22Rv1 (cell line): ENCODE data around the gene ZRSR2.
"Not testable (repeated sequence)": the region's sequence is repeated elsewhere in the genome, so short reads cannot be mapped to it uniquely, and the experiment has no call there.

ENCODE experiments used
- H3K27ac ChIP-seq: fragments of 450-650 bp; 2 replicates; pipeline ENCODE4 v1.5.1; 2017
- CTCF ChIP-seq: fragments of 450-650 bp; IDR thresholded peaks from 2 replicates; pipeline ENCODE4 v1.5.1; 2017; ENCODE audit warnings: mild to moderate bottlenecking
- ZFX ChIP-seq: fragments of 450-650 bp; IDR thresholded peaks from 2 replicates; pipeline ENCODE4 v1.6.1; 2017; ENCODE audit warnings: antibody characterized with exemption, borderline replicate concordance

The ZRSR2 gene

DNA sequence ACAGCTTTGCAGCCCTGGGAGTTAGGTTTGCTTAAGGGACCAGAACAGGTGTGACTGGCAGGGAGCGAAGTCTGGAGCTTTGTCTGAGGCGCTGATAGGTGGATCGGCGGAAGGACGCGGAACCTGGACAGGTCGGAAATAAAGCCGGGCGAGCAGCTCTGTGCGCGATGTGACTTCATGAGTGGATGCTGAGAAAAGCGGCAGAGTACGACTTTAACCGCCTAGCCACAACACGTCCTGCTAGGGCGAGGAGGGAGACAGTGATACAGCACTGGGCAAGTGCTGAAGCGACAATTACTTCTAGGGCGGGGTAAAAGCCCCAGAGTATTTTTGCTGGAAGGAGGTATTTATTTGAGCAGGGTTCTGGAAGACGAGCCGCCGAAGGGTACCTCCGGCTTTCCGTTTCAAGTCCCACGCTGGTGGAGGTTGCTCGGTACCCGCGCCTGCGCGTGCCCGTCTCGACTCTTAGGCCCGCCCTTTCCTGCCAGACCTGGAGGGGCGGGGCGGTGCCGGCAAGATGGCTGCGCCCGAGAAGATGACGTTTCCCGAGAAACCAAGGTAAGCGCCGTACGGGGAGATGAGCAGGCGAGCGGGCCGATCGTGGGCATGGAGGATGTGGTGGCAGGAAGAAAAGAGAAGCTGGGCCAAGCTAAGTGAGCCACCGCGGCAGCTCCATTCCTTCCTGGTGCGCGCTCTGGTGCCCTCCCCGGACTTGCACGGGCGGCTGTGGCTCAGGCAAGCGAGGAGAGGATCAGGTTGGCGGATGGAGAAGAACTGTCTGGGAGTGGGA, at the start of gene ZRSR2:
ZRSR2 (plus strand) TSS at position 506 of the 790 bp plus-strand sequence; CDS start at position 518, 12 bp downstream.
- H3K27ac ChIP-seq: peak within 1 kb of the TSS; percentile 78
- no peak for TF ChIP-seq CTCF

DNA sequence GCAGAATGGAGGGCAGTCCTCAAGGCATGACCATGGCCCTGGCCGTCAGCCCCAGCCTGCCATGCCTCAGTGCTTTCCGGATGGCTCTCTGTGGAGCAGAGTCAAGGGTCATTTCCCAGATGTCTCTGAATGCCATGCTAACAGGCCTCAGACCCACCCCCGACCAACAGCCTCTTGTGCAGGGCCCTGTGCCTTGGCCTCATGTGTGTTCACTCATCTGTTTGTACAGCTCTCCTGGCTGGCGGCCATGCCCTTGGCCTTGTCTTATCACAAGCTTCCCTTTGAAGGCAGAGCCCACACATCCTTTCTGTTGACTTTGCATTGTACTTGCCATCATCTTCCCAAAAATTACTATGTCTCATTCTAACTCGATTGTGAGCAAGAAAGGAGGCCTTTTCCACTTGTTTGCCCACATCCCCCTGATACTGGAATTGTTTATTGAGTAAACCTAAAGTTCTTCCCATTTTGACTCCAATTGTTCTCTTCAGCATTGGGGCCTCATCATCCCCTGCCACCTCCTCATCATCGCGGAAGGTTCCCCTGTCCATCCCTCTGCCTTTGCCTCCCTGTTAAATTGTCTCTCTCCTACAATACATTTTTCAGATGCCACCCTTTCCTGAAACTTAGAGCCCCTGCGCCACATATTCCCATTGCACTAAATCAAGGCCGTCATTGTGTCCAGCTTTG, 46.0 kb upstream of the ZRSR2 start:
- TF ChIP-seq ZFX (no peak), CTCF (no peak)
- H3K27ac ChIP-seq: no peak overlapping the region

DNA sequence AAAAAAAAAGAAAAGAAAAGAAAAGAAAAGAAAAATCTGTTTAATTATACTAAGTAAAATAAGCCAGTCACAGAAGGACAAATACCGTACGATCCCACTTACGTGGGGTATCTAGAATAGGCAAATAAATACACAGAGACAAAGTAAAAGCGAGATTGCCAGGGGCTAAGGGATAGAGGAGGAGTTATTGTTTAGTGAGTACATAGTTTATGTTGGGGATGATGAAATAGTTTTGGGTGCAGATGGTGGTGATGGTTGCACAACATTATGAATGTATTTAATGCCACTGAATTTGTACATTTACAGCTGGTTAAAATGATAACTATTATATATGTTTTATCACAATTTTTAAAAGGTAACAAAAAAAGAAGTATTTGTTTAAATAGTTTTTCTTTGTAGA, 45.1 kb upstream of the ZRSR2 start:
- no peak for TF ChIP-seq CTCF
- TF ChIP-seq ZFX: no peak
- H3K27ac ChIP-seq: no peak overlapping the region

DNA sequence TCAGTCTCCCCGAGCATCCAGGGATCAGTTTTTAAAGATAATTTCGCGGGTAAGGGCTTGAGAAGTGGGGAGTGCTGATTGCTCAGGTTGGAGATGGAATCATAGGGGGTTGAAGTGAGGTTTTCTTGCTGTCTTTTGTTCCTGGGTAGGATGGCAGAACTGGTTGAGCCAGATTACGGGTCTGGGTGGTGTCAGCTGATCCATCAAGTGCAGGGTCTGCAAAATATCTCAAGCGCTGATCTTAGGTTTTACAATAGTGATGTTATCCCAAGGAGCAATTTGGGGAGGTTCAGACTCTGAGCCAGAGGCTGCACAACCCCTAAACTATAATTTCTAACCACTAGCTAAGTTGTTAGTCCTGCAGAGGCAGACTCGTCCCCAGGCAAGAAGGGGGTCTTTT, 43.6 kb upstream of the ZRSR2 start:
- not testable (repeated sequence) for H3K27ac ChIP-seq

DNA sequence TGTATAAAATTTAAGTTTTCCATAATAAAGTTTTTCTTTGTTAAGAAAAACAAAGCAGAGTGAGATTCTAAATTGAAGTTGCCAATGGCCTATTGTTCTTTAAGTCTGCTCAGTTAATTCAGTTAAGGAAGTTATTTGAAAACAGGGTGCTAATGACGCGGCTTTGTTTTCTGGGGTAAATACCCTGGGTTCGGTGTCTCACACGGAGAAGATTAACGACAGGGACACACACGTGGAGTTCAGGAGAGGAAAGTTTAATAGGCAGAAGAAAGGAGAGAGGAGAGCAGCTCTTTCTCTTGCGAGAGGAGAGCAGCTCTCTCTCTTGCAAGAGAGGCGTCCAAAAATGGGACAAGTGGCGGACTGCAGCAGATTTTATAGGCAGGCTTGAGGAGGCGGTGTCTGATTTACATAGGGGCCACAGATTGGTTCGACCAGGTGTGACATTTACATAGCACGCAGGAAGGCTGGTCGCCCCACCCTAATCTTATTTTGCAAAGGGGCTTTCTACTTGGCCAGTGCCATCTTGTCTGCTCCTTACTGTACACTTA, 42.6 kb upstream of the ZRSR2 start:
- peak overlapping the region; percentile 48 for H3K27ac ChIP-seq
- no peak for TF ChIP-seq CTCF
- no peak for TF ChIP-seq ZFX

GRCh38 chrX:15748841-15749240, 41.4 kb upstream of the ZRSR2 start:
- TF ChIP-seq CTCF (no peak), ZFX (no peak)
- H3K27ac ChIP-seq: no peak overlapping the region

GRCh38 chrX:15749642-15750610, 40.4 kb upstream of the ZRSR2 start:
- TF ChIP-seq ZFX (no peak), CTCF (no peak)
- 0 out of 2 replicates have a peak overlapping the region, but pooled peaks have one; percentile 54 for H3K27ac ChIP-seq
